Loucy (cell line): ENCODE results near the gene ZNF276.

Experiments
- CTCF ChIP-seq: fragments of 200-600 bp; sonication (generic); conservative IDR thresholded peaks from 2 replicates; pipeline ENCODE4 v1.5.1; 2014; ENCODE audit warnings: mild to moderate bottlenecking, antibody characterized with exemption, low read length
- EZH2phosphoT487 ChIP-seq: fragments of 200-600 bp; IDR thresholded peaks from 2 replicates; pipeline ENCODE4 v1.6.1; 2018; ENCODE audit warnings: antibody characterized with exemption, mild to moderate bottlenecking, moderate library complexity, borderline replicate concordance

- no peak for TF ChIP-seq CTCF
- no peak for TF ChIP-seq EZH2phosphoT487
Observed at GRCh38 chr16:89716916-89717687, 4.2 kb upstream of the ZNF276 start.
